Suprapubic skin (tissue), 4 donors: ENCODE data around the gene PRKN. TPM values are rescaled to one million over a fixed set of nuclear protein-coding genes. Genes with fewer than 3 reads are reported as not detected.

Source experiments
- DNase-seq, 2 donors: peaks; one replicate each; pipeline ENCODE4 v3.0.0-alpha.2; 2019; ENCODE audit warnings: low spot score in 2 of 2
- H3K27ac ChIP-seq: fragments of 200-600 bp; sonication (generic); one replicate; pipeline ENCODE4 v1.5.1; 2019
- H3K27me3 ChIP-seq: fragments of 200-600 bp; sonication (generic); one replicate; pipeline ENCODE4 v1.5.1; 2019
- H3K36me3 ChIP-seq: fragments of 200-600 bp; sonication (generic); one replicate; pipeline ENCODE4 v1.5.1; 2019
- H3K4me1 ChIP-seq: fragments of 200-600 bp; sonication (generic); one replicate; pipeline ENCODE4 v1.5.1; 2019
- H3K4me3 ChIP-seq: fragments of 200-600 bp; sonication (generic); one replicate; pipeline ENCODE4 v1.5.1; 2019; ENCODE audit warnings: mild to moderate bottlenecking
- H3K9me3 ChIP-seq: fragments of 200-600 bp; sonication (generic); one replicate; pipeline ENCODE4 v1.5.1; 2019
- EP300 ChIP-seq: sonication (generic); formaldehyde crosslinking; IDR thresholded peaks from one replicate; pipeline ENCODE4 v1.6.1; 2017; ENCODE audit warnings: antibody characterized with exemption
- POLR2A ChIP-seq, 2 donors: fragments of 450-650 bp; IDR thresholded peaks; one replicate each; pipeline ENCODE4 v1.6.1; 2017; ENCODE audit warnings: antibody characterized with exemption in 2 of 2, mild to moderate bottlenecking in 2 of 2, moderate library complexity in 2 of 2
- POLR2AphosphoS5 ChIP-seq, 3 donors: sonication (generic); formaldehyde crosslinking; IDR thresholded peaks; one replicate each; pipeline ENCODE4 v1.6.1; 2017; ENCODE audit warnings: antibody characterized with exemption in 3 of 3
- WGBS: methylation state at CpG from one replicate; pipeline ENCODE4 v1.1.5; 2018; 5-methylcytosine and 5-hydroxymethylcytosine counted together
- total RNA-seq, 4 donors: library from RNA; depleted of rRNA; stranded (reverse); fragments of >200 nt; gene quantifications; one replicate each; pipeline ENCODE4 v1.1.0, GENCODE V29; 2016
- TF ChIP-seq, protein P1 (sequence below), 2 donors: fragments of 200-600 bp in 1 of 2; fragments of 450-650 bp in 1 of 2; sonication (generic) in 1 of 2; IDR thresholded peaks; one replicate each; pipeline ENCODE4 v1.5.1; 2016 to 2019; ENCODE audit warnings: antibody characterized with exemption in 2 of 2, mild to moderate bottlenecking in 1 of 2, moderate library complexity in 1 of 2

PRKN gene
- total RNA-seq, 4 donors from 2014 or later: 7.2 to 22.8 (median 14.4) TPM

DNA sequence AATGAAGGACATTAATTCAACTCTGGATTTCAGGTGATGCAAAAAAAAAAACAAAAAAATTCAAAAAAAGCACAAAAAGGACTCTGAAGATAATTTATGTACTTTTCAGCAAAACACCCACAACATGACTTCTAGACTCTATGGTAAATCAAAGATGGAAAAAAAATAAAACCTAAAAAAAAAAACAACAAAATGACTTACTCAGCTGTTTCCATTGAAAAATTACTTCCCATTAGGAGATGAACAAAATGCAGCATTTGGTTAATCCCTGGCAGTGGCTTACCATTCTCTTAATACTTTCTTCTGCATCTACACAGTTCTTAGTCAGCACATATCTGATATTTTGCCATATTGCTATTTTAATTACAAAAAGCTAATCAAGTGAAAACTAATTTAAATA is 572.6 kb downstream of the PRKN start:
- Histone ChIP-seq H3K27me3 (no peaks in the 10 kb centered on the region), H3K4me1 (no peaks in the 10 kb centered on the region), H3K9me3 (no peaks in the 10 kb centered on the region), H3K27ac (no peak overlapping the region), H3K36me3 (no peaks in the 10 kb centered on the region), H3K4me3 (no peak overlapping the region)
- no peak for TF ChIP-seq POLR2AphosphoS5 (IDR thresholded peaks at IDR 0.05)
- DNase-seq: no peak

DNA sequence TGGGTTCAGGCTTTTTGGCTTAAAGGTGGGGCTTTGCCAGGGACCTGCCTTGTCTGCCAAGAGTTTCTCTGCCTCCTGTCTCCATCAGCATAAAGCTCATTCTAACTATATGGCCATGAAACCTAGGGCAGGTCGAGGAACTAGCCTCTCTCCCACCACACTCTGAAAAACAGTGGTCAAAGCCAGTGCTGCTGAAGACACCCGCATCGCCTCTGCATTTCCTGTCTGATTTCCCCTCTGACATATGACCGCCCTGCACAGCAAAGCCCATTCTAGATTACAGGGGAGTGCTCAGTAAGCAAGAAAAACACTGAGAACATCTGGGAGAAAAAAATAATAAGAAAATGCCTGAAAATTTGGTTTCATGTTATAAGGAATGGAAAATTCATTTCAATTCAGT is 573.6 kb downstream of the PRKN start:
- H3K9me3 ChIP-seq: no peaks in the 10 kb centered on the region
- 91% methylated on average over 4 of the region's 4 CpGs for WGBS
- TF ChIP-seq, protein P1, sequence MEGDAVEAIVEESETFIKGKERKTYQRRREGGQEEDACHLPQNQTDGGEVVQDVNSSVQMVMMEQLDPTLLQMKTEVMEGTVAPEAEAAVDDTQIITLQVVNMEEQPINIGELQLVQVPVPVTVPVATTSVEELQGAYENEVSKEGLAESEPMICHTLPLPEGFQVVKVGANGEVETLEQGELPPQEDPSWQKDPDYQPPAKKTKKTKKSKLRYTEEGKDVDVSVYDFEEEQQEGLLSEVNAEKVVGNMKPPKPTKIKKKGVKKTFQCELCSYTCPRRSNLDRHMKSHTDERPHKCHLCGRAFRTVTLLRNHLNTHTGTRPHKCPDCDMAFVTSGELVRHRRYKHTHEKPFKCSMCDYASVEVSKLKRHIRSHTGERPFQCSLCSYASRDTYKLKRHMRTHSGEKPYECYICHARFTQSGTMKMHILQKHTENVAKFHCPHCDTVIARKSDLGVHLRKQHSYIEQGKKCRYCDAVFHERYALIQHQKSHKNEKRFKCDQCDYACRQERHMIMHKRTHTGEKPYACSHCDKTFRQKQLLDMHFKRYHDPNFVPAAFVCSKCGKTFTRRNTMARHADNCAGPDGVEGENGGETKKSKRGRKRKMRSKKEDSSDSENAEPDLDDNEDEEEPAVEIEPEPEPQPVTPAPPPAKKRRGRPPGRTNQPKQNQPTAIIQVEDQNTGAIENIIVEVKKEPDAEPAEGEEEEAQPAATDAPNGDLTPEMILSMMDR (IDR thresholded peaks at IDR 0.05): no peak
- TF ChIP-seq POLR2AphosphoS5 (IDR thresholded peaks at IDR 0.05) (no peak), EP300 (no peak), POLR2A (IDR thresholded peaks at IDR 0.05) (no peak)

DNA sequence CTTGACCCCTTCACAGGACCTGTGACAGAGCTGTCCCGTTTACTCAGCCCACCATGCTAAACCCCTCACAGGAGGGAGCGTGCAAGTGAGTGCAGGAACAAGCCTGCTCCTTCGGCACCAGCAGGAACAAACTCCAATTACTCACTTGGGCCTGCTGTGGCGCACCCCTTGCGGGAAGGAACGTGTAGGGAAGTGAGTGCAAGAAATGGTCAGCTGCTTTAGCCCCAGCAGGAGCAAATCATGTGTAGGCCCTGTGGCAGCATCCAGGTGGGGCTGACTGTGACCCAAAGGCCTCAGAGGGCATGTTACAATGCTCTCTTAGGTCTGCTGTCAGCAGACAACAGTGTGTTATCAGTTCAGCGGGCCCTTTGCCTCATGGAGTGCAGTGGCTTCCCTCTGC is 574.4 kb downstream of the PRKN start:
- Histone ChIP-seq H3K36me3 (no peaks in the 10 kb centered on the region), H3K27ac (no peak overlapping the region), H3K9me3 (no peaks in the 10 kb centered on the region), H3K4me1 (no peaks in the 10 kb centered on the region), H3K4me3 (no peak overlapping the region), H3K27me3 (no peaks in the 10 kb centered on the region)
- TF ChIP-seq EP300: no peak
- no peak for TF ChIP-seq POLR2AphosphoS5 (IDR thresholded peaks at IDR 0.05)
- TF ChIP-seq, protein P1 (IDR thresholded peaks at IDR 0.05): no peak
- TF ChIP-seq POLR2A (IDR thresholded peaks at IDR 0.05): no peak
- no peak for DNase-seq
- 88% methylated on average over 7 of the region's 7 CpGs for WGBS

More for the DNA sequence above, 573.6 kb downstream of the PRKN start:
- Histone ChIP-seq H3K36me3 (no peaks in the 10 kb centered on the region), H3K27me3 (no peaks in the 10 kb centered on the region), H3K27ac (no peak overlapping the region), H3K4me1 (no peaks in the 10 kb centered on the region), H3K4me3 (no peak overlapping the region)
- DNase-seq: no peak

DNA sequence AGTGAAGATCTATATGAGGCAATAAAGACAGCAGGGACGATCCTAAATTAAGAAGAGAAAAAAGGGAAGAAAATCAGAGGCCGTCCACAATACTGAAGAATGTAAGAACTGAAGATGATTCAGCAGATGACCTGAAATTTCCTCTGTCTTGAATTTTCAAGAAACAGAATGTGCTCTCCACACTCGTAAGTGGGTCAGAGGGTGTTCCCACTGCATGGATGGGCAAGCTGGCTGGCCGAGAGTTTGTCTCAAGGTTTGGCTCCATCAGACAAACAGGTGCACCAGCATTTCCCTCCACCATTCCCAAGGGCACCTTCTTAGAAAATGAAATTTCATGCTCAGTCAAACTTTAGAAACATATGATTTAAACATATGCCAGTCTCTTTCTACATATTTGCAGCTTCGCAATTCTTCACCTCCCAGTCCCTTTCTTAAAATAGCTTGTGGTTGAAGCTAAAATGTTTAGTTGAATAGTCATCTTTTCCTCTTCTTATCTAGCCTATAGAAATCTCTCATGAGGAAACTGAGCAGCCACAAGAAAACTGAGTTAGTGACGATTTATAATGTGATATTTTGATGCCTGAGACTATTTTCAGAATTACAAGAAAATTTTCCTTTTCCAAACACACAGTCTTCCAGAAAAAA is 576.4 kb downstream of the PRKN start:
- DNase-seq: no peak
- TF ChIP-seq POLR2A (IDR thresholded peaks at IDR 0.05): no peak
- no peak for TF ChIP-seq EP300
- no peak for TF ChIP-seq POLR2AphosphoS5 (IDR thresholded peaks at IDR 0.05)
- TF ChIP-seq, protein P1 (IDR thresholded peaks at IDR 0.05): no peak
- Histone ChIP-seq H3K27ac (no peak overlapping the region), H3K9me3 (no peaks in the 10 kb centered on the region), H3K27me3 (no peaks in the 10 kb centered on the region), H3K4me3 (no peak overlapping the region), H3K4me1 (no peaks in the 10 kb centered on the region), H3K36me3 (no peaks in the 10 kb centered on the region)
- WGBS: 58% methylated on average over 6 of the region's 6 CpGs

DNA sequence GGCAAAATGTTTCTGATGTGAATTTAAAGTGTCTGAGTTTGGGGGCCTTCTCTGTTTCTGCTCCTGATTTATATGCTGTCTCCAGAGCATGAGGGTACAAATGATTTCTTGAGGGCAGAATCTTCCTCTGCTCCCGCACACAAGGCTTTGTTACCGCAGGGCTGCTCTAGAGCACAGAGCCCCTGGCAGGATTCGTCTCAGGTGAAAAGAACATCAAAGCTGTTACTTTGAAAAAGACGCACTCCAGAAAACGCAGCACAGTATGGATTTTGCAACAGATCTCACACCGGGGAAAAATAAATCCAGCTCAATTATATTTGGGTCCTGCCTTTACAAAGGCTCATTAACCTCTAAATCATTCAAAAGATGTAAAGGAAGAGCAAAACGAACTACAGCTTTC is 577.3 kb downstream of the PRKN start:
- WGBS: 66% methylated on average over 7 of the region's 7 CpGs
- H3K36me3 ChIP-seq: no peaks in the 10 kb centered on the region
- TF ChIP-seq POLR2A (IDR thresholded peaks at IDR 0.05) (no peak), POLR2AphosphoS5 (IDR thresholded peaks at IDR 0.05) (no peak), EP300 (no peak)
- TF ChIP-seq, protein P1 (IDR thresholded peaks at IDR 0.05): no peak

DNA sequence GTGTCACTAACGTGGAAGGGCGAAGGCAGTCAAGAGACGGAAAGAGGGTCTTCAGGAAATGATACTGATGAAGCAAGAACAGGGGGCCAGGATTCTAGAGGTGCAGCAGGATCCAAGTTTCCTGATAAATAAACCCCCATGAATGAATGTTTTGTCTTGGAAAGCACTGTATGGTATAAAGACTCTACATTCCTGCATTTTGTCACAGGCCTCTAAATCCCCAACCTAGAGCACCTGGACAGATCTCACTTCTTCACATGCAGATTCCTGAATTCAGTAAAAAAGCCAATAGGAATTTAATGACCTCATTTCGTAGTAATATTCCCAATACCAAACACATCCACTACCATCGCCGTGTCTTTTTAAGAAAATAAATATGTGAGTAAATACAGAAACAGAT is 577.8 kb downstream of the PRKN start:
- DNase-seq: no peak
- WGBS: 93% methylated on average over 6 of the region's 6 CpGs
- Histone ChIP-seq H3K27me3 (no peaks in the 10 kb centered on the region), H3K4me3 (no peak overlapping the region), H3K4me1 (no peaks in the 10 kb centered on the region), H3K27ac (no peak overlapping the region), H3K36me3 (no peaks in the 10 kb centered on the region), H3K9me3 (no peaks in the 10 kb centered on the region)
- TF ChIP-seq POLR2AphosphoS5 (IDR thresholded peaks at IDR 0.05): no peak
- TF ChIP-seq, protein P1 (IDR thresholded peaks at IDR 0.05): no peak
- no peak for TF ChIP-seq EP300
- TF ChIP-seq POLR2A (IDR thresholded peaks at IDR 0.05): no peak

More for the DNA sequence above, 577.3 kb downstream of the PRKN start:
- H3K27ac ChIP-seq: no peak overlapping the region
- no peak overlapping the region for H3K4me3 ChIP-seq
- H3K27me3 ChIP-seq: no peaks in the 10 kb centered on the region
- no peaks in the 10 kb centered on the region for H3K9me3 ChIP-seq
- DNase-seq: no peak
- no peaks in the 10 kb centered on the region for H3K4me1 ChIP-seq
